ENCODE results near the gene FAM111B.
A peak's percentile ranks its signal among the peaks of the same experiment; 100 is the strongest.
"Not testable (repeated sequence)": the region's sequence is repeated elsewhere in the genome, so short reads cannot be mapped to it uniquely, and the experiment has no call there.

Gene FAM111B
- 0 to 5.2 (median 2.1) reads per million in 3 experiments for total RNA-seq

GRCh38 chr11:59106363-59107336 is at the start of gene FAM111B:
TSS of gene FAM111B (plus strand) at chr11:59107237. CDS start at chr11:59109626, 2,389 bp downstream.
- peak; percentile 73 for DNase-seq

- peak; percentile 75 for DNase-seq
These were observed 48.7 kb upstream of the FAM111B start for GRCh38 chr11:59058120-59059033.

DNA sequence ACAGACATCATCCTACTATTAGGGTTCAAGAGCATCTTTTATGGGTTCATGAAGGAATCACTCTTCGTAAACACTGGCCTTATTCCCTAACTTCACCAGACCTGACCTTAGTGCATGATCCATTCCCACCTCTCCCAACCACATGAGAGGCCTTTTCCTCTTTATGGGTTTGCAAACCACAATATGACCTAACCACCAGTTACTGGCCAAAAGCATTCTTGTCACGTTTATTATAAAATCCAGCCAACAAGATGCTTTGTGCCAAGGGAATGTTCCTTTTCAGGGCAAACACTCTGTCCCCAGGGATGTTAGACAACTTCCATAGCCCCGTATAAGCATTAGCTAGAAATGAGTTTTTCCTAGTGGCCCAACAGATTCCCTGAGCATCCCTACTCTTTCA is 46.9 kb upstream of the FAM111B start:
- not testable (repeated sequence) for DNase-seq

DNA sequence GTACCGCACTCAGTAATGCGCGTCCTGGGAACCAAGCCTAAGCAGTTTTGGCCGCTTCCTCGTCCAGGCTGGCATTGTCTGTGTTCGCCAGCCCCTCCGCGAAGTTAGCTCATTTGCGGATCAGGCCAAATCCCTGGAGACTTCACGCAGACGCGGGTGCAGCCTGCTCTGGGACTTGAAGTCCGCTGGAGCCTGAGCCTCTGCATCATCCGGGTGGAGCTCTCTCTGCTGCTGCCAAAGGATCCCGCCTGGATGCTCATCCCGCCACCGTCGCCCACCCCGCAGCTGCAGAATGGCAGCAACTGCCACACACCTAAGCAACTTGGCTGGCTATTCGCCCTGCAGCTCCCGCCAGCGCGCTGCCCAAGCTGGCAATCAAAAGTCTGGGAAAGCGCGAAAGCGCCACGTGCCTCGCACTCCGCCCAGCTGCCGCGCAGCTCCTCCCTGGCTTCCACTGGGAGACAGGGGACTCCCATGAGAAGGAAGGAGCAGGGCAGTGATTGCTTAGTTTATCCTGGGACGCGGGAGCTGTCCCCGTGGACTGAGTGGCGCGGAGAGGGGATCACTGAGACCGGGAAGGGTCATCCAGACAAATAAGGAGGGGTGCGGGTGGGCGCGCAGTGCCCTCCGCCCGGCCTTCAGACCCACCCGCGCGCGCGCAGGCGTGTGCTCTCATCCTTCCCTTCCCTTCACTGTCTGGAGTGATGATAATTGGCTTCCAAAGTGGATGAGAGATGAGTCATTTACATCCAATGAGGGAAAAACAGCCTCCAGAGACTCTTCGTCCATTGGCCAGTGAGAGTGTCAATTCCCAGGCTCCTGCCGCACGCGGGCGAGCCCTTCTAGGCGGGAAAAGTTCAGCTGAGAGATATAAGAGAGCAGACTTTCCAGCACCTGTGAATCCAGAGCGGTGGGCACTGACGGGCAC is 44.2 kb upstream of the FAM111B start:
- no peak for DNase-seq

DNA sequence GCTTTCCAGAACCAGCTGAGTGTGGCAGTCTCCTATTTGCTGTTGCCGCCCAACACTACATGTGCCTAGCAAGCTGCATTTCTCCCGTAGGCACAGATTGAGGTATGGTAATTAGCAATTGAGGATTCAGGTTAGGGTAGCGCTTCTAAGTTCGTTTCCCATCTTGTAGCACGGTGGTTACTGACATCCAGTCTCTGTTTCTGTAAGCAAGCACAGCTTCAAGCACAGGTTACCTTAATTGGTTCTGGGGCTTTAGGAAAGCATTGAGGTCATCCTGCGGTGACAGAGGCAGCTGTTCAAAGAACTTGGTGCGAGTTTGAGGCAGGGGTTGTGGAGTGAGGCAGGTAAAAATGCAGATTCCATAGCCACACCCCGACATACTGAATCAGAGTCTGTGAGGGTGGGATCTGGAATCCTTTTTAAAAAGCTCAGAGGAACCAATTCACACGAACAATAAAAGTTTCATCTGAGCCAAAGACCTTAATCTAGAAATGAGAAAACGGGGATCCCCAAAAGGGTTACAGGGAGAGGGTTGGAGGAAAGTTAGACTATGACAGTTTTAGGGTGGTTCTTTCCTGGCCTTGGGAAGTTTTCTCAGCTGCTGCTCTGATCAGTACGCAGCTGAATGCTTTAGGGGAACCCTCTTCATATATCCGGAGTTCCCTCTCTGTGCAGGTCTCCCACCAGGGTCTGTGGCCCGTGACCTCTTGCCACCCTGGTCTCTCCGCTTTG is 42.9 kb upstream of the FAM111B start:
- DNase-seq: not testable (repeated sequence)

- no peak for DNase-seq
These were observed 38.0 kb upstream of the FAM111B start for GRCh38 chr11:59069087-59069486.

DNA sequence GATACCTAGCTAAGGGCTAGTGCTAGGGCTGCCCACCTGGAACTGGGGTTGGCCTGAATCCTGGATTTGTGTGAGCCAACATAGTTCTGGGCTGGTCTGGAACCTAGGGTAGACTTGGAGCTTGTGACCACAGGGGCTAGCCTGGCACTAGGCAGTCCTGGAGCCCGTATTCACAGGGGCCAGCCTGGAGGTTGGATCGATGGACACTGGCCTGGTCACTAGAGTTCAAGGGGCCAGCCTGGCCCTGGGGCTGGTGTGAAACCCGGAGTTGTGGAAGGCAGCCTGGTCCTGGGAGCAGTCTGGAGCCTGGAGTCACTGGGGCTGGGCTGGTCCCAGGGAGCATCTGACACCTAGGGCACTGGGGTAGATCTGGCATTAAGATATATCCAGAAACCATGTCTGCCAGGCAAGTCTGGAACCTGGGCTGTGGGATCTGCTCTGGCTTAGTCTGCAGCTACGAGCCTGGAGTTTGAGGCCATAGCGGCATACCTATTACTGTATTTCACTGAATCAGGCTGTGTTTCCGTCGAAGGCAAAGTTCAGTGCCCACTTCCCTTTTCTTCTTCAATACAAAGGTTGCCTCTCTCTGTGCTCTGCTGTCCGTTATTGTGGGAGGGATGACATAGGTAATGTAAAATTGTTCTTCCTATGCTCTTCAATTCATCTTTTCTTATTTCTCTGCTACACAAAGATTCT is 30.0 kb upstream of the FAM111B start:
- DNase-seq: no peak

GRCh38 chr11:59078435-59078834 is 28.6 kb upstream of the FAM111B start:
- DNase-seq: no peak

DNA sequence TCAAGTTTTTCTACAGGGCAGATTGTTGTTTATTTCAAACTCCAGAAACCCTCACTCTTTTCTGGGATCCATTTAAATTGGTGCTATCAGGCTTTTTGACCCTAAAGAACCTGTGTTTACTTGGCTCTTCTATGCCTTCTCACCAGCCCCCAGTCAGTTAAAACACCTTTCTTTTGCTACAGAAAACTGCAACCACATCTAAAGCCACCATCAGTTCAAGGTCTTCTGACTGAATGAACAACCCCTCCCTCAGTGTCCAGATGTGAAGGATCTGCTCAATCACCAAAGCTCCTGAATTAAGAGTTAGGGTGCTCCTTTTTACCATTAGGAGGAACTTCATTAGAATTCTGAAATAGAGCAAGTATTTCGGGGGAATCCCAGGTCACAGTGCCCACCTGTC is 28.0 kb upstream of the FAM111B start:
- DNase-seq: no peak

- DNase-seq: not testable (repeated sequence)
These were observed 26.6 kb upstream of the FAM111B start for GRCh38 chr11:59080421-59080820.

DNA sequence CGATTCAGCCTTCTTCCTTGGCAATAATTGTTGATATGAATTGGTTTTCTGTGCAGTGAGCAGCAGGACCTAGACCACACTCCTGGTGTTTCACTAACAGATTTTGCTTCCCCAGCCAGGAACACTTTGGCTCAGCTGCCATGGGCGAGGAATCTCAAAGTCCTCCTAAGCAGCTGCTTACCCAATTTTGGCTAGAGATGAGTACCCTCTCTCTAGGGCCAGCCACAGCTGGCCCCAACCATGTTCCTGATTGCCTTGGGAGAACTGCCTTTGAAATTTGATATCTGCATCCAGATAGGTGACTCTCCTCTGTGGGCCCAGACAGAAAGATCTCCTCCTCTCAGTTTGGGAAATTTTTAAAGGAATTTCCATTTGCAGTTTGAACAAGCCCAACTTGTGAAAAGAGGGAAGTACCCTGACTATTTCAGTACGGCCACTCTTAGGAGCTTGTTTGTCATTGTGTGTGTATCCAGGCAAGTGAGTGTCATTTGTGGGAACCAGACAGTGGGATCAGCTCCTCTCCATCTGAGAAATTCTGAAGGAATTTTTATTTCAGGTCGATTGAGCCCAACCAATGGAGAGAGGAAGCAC is 25.5 kb upstream of the FAM111B start:
- DNase-seq: not testable (repeated sequence)

DNA sequence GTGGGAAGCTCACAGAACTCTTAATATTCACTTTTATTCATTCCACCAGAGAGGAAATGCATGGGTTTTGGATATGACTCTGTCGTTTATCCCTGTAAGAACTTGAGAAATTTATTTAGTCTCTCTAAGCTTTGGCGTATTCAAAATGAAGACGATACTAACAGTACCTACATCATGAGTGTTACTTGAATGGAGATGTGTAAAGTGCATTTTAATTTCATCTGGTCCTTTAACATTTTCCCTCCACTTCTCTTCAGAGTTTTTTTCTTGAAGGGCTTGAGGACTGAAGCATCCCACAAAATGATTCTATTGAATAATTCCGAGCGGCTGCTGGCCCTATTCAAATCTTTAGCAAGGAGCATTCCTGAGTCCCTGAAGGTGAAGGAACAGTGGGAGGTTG is 21.0 kb upstream of the FAM111B start, which contains the start of gene GLYATL1B:
Gene GLYATL1B (plus strand): TSS at position 301 of the 400 bp plus-strand sequence. CDS start 0 bp downstream, at position 301.
- not testable (repeated sequence) for DNase-seq

DNA sequence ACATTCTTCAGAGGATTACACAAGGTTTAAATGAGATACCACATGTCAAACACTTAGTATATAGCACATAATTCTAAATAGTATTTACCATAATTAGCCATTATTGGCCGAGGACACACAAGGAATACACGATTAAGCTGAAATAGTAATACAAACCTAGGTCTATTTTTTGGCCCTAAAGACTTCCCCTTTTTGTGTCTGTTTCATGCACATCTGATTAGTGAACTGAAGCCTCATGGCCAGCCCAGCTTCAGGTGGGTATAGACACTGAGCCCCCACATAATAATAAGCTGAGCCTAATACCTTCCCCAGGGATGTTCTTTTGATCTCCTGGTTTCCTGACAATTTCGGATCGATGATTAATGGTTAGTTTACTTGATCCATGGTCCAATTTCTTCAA is 18.9 kb upstream of the FAM111B start:
- no peak for DNase-seq

DNA sequence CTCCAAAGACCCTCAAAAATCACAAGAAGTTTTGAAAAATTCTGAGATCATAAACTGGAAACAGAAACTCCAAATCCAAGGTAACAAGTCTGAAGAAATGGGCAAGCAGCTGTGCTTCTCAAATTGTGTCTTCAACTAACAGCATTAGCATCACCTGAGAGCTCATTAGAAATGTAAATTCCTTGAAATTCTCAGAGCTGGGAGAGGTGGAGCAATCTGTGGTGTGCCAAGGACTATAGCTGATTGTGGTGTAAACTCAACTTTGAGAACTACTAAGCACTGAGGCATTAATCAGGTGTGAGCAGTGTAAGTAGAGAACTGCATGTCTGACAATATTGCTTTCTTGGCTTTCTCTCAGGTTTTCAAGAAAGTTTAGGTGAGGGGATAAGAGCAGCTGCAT is 13.5 kb upstream of the FAM111B start:
- DNase-seq: not testable (repeated sequence)

DNA sequence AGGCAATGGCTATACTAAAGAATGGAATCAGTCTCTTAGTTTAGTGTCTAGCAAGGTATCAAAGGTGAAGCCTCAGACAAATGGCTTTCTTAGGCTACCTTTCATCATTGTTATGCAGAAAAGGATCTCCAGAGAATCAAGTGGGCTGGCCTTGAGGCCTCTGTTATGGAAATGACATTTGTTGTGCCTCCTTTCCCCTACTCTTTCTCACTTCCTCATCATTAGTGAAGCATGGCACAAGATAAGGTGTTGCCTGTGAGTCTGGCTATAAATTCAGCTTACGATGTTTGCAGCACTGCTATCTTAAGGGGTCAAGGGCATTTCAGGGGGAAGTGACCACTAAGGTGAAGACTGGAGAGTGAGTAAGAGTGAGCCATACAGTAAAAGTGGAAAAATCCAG is 11.8 kb upstream of the FAM111B start:
- not testable (repeated sequence) for DNase-seq

GRCh38 chr11:59095972-59096575 is 11.0 kb upstream of the FAM111B start:
- not testable (repeated sequence) for DNase-seq

DNA sequence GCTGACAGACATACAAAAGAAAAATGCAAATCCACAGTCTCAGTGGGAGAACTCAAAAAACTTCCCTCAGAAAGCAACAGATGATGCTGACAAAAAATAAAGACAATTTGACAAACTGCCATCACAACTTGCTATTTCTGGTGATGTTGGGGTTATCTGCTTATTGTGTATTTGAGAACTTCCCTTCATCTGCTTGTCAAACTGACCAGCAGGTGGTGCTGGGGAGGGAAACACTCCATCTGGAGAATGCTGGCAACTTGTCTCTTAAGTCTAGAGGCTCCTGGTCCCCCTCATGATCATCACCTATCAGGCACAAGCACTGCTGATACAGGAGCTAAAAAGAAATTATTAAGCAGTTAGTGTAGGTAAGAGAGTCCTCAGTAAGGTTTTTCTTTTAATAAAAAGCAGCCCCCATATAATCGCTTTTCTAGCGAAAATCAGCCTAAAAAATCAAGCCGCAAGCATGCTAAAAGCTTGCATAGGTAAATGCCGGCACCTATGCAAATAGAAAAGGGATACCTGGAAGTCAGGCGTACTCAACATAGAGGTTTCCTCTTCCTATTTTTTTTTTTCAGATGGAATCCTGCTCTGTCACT is 9.8 kb upstream of the FAM111B start:
- DNase-seq: peak; percentile 60

- not testable (repeated sequence) for DNase-seq
These were observed 9.1 kb upstream of the FAM111B start for GRCh38 chr11:59097938-59098337.

- DNase-seq: peak; percentile 27
These were observed 4.7 kb upstream of the FAM111B start for GRCh38 chr11:59102259-59102765.
